ENCODE measurements around the gene LDB2.

The LDB2 gene

DNA sequence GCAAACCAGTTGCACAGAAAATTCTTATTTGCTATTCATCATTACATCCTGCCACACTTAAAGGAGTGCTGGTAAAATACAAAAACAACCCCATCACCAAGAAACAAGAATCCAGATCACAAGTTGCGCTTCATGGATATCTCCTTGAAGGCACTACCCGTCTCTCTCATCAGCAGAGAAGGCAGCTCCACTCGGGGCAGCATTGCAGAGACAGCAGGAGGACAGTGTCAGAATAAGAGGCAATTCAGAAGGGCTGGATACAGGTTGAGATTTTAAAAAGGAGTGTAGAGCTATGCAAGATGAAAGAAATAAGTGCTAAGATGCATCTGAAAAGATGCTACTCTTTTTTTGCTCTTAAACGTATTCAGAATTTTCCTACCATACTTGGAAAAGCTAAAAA, 71.4 kb downstream of the LDB2 start:
- peaks cover 3% of the 10 kb centered on the region for H3K4me1 ChIP-seq (ENCODE audit: insufficient read depth, low read length)
- H3K9me3 ChIP-seq (ENCODE audit: low read length), result no peaks in the 10 kb centered on the region
- no peak overlapping the region for H2AFZ ChIP-seq (ENCODE audit: low read depth, low read length)
- H3K4me3 ChIP-seq (ENCODE audit: low read length), result no peak overlapping the region
- no peaks in the 10 kb centered on the region for H3K36me3 ChIP-seq (ENCODE audit: insufficient read depth, low read length)
- H3K27me3 ChIP-seq (ENCODE audit: insufficient read depth, low read length), result no peaks in the 10 kb centered on the region

DNA sequence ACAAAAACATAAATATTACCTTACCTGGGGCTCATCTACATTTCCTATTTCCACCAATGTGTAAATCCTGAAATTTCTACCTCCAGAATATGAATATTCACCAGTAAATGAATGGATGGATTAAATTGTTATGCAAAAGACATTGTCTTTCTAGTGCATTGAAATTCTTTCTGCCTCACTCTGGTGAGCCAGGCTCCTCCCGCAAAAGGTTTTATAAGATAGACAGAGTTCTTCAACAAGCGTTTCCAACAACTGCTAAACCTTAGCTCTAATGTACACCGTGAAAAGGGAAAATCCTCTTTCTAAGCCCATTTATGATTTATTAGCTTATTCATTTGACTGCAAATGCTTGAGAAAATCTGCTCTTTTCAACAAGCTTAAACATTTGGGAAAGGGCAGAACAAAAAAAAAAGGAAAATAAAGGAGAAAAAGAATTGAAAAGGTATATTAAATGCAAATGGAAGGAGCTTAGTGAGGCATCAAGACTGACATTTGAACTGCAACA, 72.0 kb downstream of the LDB2 start:
- Histone ChIP-seq H3K4me3 (ENCODE audit: low read length) (no peak overlapping the region), H3K4me1 (ENCODE audit: insufficient read depth, low read length) (peaks cover 3% of the 10 kb centered on the region), H2AFZ (ENCODE audit: low read depth, low read length) (no peak overlapping the region), H3K36me3 (ENCODE audit: insufficient read depth, low read length) (no peaks in the 10 kb centered on the region), H3K9me3 (ENCODE audit: low read length) (no peaks in the 10 kb centered on the region), H3K27me3 (ENCODE audit: insufficient read depth, low read length) (no peaks in the 10 kb centered on the region)

DNA sequence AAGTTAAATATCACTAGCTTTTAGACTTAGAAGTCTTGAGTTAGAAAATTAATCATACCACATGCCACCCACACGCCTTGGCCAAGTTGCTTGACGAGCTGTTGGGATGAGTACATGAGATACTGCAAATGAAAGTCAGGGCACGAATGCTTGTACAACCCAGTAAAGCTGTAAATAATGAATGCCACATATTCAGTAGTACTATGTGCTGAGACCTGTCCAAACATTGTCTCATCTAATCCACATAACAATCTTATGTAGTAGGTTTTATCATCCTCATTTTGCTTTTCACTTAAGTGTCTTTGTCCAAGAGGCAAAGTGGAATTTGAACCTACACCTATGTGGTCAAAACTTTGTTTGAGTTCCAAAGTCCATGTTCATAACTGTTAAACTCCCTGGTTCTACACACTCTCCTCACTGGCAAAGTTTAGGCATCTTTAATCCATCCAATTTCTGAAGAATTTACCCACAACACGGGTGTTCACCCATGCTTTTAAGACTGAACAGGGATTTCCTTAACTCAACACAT, 74.1 kb downstream of the LDB2 start:
- Histone ChIP-seq H3K4me1 (ENCODE audit: insufficient read depth, low read length) (peaks cover 8% of the 10 kb centered on the region), H2AFZ (ENCODE audit: low read depth, low read length) (no peak overlapping the region), H3K27me3 (ENCODE audit: insufficient read depth, low read length) (no peaks in the 10 kb centered on the region), H3K36me3 (ENCODE audit: insufficient read depth, low read length) (no peaks in the 10 kb centered on the region), H3K4me3 (ENCODE audit: low read length) (no peak overlapping the region), H3K9me3 (ENCODE audit: low read length) (no peaks in the 10 kb centered on the region)

DNA sequence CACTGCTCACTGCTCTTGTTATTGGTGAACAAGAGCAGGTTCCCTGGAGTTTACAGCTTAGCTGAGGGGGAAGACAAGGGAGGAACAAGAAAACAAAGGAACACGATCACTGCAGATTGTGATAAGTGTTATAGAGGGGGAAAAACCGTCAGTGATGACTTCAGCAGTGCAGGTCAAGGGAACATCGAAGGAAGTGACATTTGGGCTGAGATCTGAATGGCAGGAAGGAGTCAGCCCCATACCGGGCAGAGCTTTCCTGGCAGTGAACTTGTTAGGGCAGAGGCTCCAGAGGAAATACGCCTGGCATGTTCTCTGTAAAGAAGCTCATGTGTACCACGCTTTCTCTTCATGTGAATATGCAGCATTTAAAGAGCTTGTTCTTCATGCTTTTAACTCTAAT, 78.1 kb downstream of the LDB2 start:
- H3K9me3 ChIP-seq (ENCODE audit: low read length), result no peaks in the 10 kb centered on the region
- no peaks in the 10 kb centered on the region for H3K36me3 ChIP-seq (ENCODE audit: insufficient read depth, low read length)
- H3K4me3 ChIP-seq (ENCODE audit: low read length), result no peak overlapping the region
- peaks cover 18% of the 10 kb centered on the region for H3K4me1 ChIP-seq (ENCODE audit: insufficient read depth, low read length)
- H3K27me3 ChIP-seq (ENCODE audit: insufficient read depth, low read length), result no peaks in the 10 kb centered on the region
- no peak overlapping the region for H2AFZ ChIP-seq (ENCODE audit: low read depth, low read length)

GRCh38 chr4:16819652-16820051, 78.8 kb downstream of the LDB2 start:
- Histone ChIP-seq H3K27me3 (ENCODE audit: insufficient read depth, low read length) (no peaks in the 10 kb centered on the region), H2AFZ (ENCODE audit: low read depth, low read length) (no peak overlapping the region), H3K9me3 (ENCODE audit: low read length) (no peaks in the 10 kb centered on the region), H3K36me3 (ENCODE audit: insufficient read depth, low read length) (no peaks in the 10 kb centered on the region), H3K4me1 (ENCODE audit: insufficient read depth, low read length) (peaks cover 18% of the 10 kb centered on the region), H3K4me3 (ENCODE audit: low read length) (no peak overlapping the region)

DNA sequence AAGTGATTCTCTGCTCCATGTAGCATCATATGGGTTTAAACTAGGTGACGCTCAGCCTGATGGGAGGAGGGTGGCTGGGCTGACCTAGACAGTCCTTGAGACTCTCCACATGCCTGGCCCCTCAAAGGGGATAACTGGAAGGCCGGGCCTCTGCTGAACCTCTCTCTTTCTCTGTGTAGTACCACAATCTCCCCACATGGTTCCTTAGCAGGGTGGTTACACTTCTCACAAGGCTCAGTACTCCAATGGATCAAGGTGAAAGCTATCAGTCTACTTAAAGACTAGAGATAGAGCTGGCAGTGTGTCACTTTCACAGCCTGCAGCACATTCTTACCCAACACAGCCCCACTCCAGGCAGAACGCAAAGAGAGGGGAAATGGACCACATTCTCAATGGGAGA, 80.4 kb downstream of the LDB2 start:
- Histone ChIP-seq H3K27me3 (ENCODE audit: insufficient read depth, low read length) (no peaks in the 10 kb centered on the region), H3K4me3 (ENCODE audit: low read length) (no peak overlapping the region), H3K36me3 (ENCODE audit: insufficient read depth, low read length) (no peaks in the 10 kb centered on the region), H2AFZ (ENCODE audit: low read depth, low read length) (no peak overlapping the region), H3K4me1 (ENCODE audit: insufficient read depth, low read length) (peaks cover 18% of the 10 kb centered on the region), H3K9me3 (ENCODE audit: low read length) (no peaks in the 10 kb centered on the region)

DNA sequence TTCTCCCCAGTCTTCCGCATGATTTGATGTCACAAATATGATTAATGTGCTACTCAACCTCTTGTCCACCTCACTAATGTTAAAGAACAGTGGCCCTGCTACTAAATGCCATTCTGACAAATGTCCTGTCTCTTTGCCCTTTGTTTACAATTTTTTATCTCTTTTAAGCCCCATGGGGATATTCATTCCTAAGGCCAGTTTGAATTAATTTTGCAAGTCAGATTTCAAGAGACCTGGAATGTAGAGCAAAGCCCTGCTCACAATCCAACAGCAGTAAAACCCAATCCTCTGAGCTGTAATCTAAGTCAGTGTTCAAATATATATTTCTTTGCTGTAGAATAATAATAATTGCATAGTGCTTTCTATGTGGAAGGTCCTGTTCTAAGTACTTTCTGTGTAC, 81.2 kb downstream of the LDB2 start:
- H3K9me3 ChIP-seq (ENCODE audit: low read length), result no peaks in the 10 kb centered on the region
- H3K36me3 ChIP-seq (ENCODE audit: insufficient read depth, low read length), result no peaks in the 10 kb centered on the region
- H3K27me3 ChIP-seq (ENCODE audit: insufficient read depth, low read length), result no peaks in the 10 kb centered on the region

DNA sequence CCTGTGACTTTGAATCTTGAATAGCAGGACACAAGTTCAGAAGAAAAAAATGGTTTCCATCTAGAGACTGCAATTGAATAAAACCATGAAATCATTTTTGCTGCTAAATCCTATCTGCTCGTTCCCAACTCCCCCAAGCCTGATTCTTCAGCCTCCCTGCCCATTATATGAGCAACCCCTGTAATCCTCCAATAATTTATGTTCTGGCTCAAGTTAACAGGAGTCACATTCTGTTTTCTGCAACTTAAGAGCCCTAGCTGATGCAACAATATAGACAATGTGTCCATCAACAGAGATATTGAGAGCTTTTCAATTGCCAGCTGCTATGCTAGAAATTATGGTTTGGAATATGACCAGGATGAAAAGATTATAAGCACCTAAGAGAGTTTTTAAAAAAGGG, 84.1 kb downstream of the LDB2 start:
- Histone ChIP-seq H2AFZ (ENCODE audit: low read depth, low read length) (no peak overlapping the region), H3K9me3 (ENCODE audit: low read length) (no peaks in the 10 kb centered on the region), H3K36me3 (ENCODE audit: insufficient read depth, low read length) (no peaks in the 10 kb centered on the region), H3K4me1 (ENCODE audit: insufficient read depth, low read length) (peaks cover 13% of the 10 kb centered on the region), H3K4me3 (ENCODE audit: low read length) (no peak overlapping the region), H3K27me3 (ENCODE audit: insufficient read depth, low read length) (no peaks in the 10 kb centered on the region)

More for the DNA sequence above, 81.2 kb downstream of the LDB2 start:
- no peak overlapping the region for H2AFZ ChIP-seq (ENCODE audit: low read depth, low read length)
- H3K4me1 ChIP-seq (ENCODE audit: insufficient read depth, low read length), result peaks cover 18% of the 10 kb centered on the region
- no peak overlapping the region for H3K4me3 ChIP-seq (ENCODE audit: low read length)

DNA sequence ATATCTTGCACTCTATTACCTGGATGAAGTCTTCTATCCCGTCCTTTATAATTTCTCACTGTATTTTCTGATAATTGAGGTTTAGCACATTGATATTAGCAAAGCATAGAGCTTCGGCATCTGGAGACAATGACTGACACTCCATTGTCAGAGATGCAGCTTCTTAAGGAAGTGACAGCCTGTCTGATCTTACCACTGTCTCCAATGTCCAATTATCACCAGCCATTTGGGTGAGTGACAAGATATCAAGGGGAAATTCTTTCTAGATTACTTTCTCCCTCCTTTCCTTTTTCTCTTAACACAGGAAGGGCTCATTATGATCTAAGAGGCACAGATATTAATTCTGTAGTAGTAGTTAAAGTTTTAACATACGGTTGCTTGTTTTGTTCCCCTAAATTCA, 86.4 kb downstream of the LDB2 start:
- Histone ChIP-seq H3K27me3 (ENCODE audit: insufficient read depth, low read length) (no peaks in the 10 kb centered on the region), H3K4me1 (ENCODE audit: insufficient read depth, low read length) (peaks cover 6% of the 10 kb centered on the region), H3K4me3 (ENCODE audit: low read length) (no peak overlapping the region)

GRCh38 chr4:16809943-16810342, 88.5 kb downstream of the LDB2 start:
- H3K4me1 ChIP-seq (ENCODE audit: insufficient read depth, low read length), result no peaks in the 10 kb centered on the region
- no peak overlapping the region for H2AFZ ChIP-seq (ENCODE audit: low read depth, low read length)
- no peaks in the 10 kb centered on the region for H3K36me3 ChIP-seq (ENCODE audit: insufficient read depth, low read length)
- no peaks in the 10 kb centered on the region for H3K27me3 ChIP-seq (ENCODE audit: insufficient read depth, low read length)
- no peak overlapping the region for H3K4me3 ChIP-seq (ENCODE audit: low read length)
- H3K9me3 ChIP-seq (ENCODE audit: low read length), result no peaks in the 10 kb centered on the region

More for the DNA sequence above, 86.4 kb downstream of the LDB2 start:
- Histone ChIP-seq H3K9me3 (ENCODE audit: low read length) (no peaks in the 10 kb centered on the region), H2AFZ (ENCODE audit: low read depth, low read length) (no peak overlapping the region), H3K36me3 (ENCODE audit: insufficient read depth, low read length) (no peaks in the 10 kb centered on the region)

- Histone ChIP-seq H3K27me3 (ENCODE audit: insufficient read depth, low read length) (no peaks in the 10 kb centered on the region), H2AFZ (ENCODE audit: low read depth, low read length) (no peak overlapping the region), H3K9me3 (ENCODE audit: low read length) (no peaks in the 10 kb centered on the region), H3K4me1 (ENCODE audit: insufficient read depth, low read length) (no peaks in the 10 kb centered on the region), H3K4me3 (ENCODE audit: low read length) (no peak overlapping the region), H3K36me3 (ENCODE audit: insufficient read depth, low read length) (no peaks in the 10 kb centered on the region)
Measured at GRCh38 chr4:16809064-16809463, 89.4 kb downstream of the LDB2 start.

DNA sequence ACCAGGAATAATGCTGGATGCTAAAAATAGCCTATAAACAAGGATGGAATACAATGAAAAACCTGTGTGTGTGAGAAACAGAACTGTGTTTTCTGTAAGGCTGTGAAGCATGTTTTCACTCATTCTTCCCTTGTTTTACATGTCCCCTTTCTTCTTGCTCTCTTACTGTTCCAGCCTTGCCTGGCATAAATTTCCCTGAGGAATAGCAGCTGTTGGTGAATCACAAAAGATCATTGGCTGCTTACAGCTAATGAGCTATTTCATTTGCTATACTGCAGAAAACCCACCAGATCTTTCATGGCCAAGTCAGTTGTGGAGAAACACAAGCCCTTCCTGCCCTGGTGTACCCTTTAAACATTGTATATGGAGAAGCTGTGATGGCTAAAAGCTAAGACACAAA, 91.1 kb downstream of the LDB2 start:
- Histone ChIP-seq H3K27me3 (ENCODE audit: insufficient read depth, low read length) (no peaks in the 10 kb centered on the region), H3K36me3 (ENCODE audit: insufficient read depth, low read length) (no peaks in the 10 kb centered on the region), H3K4me3 (ENCODE audit: low read length) (no peak overlapping the region), H3K9me3 (ENCODE audit: low read length) (no peaks in the 10 kb centered on the region), H3K4me1 (ENCODE audit: insufficient read depth, low read length) (no peaks in the 10 kb centered on the region), H2AFZ (ENCODE audit: low read depth, low read length) (no peak overlapping the region)

DNA sequence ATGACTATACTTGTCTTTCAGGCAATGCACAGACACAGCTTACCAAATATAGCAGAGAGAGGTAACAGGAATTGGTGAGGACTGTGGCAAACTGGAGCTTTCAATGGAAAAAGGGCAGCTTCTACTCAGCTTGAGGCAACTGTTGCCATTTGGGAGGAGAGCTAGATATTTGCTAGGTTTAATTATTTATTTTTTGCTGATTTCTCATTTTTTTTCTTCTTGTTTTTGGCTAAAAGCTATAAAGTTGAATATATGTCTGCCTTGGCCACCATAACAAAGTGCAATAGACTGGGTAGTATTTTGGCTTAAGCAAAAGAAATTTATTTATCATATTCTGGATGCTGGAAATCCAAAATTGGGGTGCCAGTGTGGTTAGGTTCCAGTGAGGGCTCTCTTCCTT, 93.9 kb downstream of the LDB2 start:
- H3K4me1 ChIP-seq (ENCODE audit: insufficient read depth, low read length), result no peaks in the 10 kb centered on the region
- no peaks in the 10 kb centered on the region for H3K36me3 ChIP-seq (ENCODE audit: insufficient read depth, low read length)
- no peaks in the 10 kb centered on the region for H3K9me3 ChIP-seq (ENCODE audit: low read length)
- H3K27me3 ChIP-seq (ENCODE audit: insufficient read depth, low read length), result no peaks in the 10 kb centered on the region
- H3K4me3 ChIP-seq (ENCODE audit: low read length), result no peak overlapping the region
- H2AFZ ChIP-seq (ENCODE audit: low read depth, low read length), result no peak overlapping the region

DNA sequence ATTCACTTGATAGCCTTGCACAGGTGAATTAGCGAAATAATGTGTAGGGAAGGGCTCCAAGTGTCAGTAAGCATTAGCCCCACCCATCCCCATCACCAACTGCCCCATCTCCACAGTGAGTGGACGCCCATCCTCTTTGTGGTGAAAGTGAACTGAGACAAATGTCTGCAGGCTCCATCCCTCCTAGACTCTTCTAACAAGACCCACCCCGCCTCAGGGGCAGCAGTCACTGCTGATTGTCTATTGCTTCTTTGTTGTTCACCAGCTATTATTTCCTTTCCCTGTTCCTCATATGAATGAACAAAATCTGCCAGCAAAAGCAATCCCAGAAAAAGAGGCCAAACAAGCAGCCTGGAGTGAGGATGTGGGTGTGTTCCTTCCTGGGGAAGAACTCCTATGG, 96.4 kb downstream of the LDB2 start:
- H3K9me3 ChIP-seq (ENCODE audit: low read length), result no peaks in the 10 kb centered on the region
- H3K27me3 ChIP-seq (ENCODE audit: insufficient read depth, low read length), result no peaks in the 10 kb centered on the region
- no peak overlapping the region for H3K4me3 ChIP-seq (ENCODE audit: low read length)
- no peak overlapping the region for H2AFZ ChIP-seq (ENCODE audit: low read depth, low read length)
- H3K36me3 ChIP-seq (ENCODE audit: insufficient read depth, low read length), result no peaks in the 10 kb centered on the region
- no peaks in the 10 kb centered on the region for H3K4me1 ChIP-seq (ENCODE audit: insufficient read depth, low read length)

All from neuron (in vitro differentiated cells).